NCI-H226 (cell line): ENCODE results near the gene HOXA3.

Experiments used
- DNase-seq: peaks from one replicate; pipeline ENCODE4 v3.0.0-alpha.2; 2015

Gene HOXA3

GRCh38 chr7:27099453-27100370 lies 52.7 kb downstream of the HOXA3 start:
- no peak for DNase-seq

GRCh38 chr7:27098578-27099451 lies 53.6 kb downstream of the HOXA3 start:
- DNase-seq = peak; percentile 67

- peak; percentile 63 for DNase-seq
Measured at GRCh38 chr7:27097686-27098577, 54.5 kb downstream of the HOXA3 start.

GRCh38 chr7:27096768-27097514 lies 55.4 kb downstream of the HOXA3 start:
- peak; percentile 76 for DNase-seq

GRCh38 chr7:27095897-27096767 lies 56.3 kb downstream of the HOXA3 start, which contains the start of gene HOXA1:
HOXA1 (minus strand) TSS chr7:27096000; CDS start chr7:27095912, 88 bp downstream.
- DNase-seq = peak; percentile 98

- no peak for DNase-seq
Measured at GRCh38 chr7:27095050-27095896, 57.1 kb downstream of the HOXA3 start.

GRCh38 chr7:27094304-27095049 lies 57.9 kb downstream of the HOXA3 start:
- DNase-seq = no peak

- no peak for DNase-seq
Measured at GRCh38 chr7:27093184-27093895, 59.0 kb downstream of the HOXA3 start.

GRCh38 chr7:27092819-27093110 lies 59.6 kb downstream of the HOXA3 start:
- no peak for DNase-seq

- DNase-seq = no peak
Measured at GRCh38 chr7:27091941-27092818, 60.2 kb downstream of the HOXA3 start.

GRCh38 chr7:27091105-27091504 lies 61.3 kb downstream of the HOXA3 start:
- no peak for DNase-seq

- DNase-seq = no peak
Measured at GRCh38 chr7:27088002-27088922, 64.1 kb downstream of the HOXA3 start.

- no peak for DNase-seq
Measured at GRCh38 chr7:27083646-27084045, 68.7 kb downstream of the HOXA3 start.

GRCh38 chr7:27082171-27082570 lies 70.2 kb downstream of the HOXA3 start:
- peak; percentile 82 for DNase-seq

GRCh38 chr7:27080844-27081436 lies 71.4 kb downstream of the HOXA3 start:
- DNase-seq = peak; percentile 90
